Ishikawa (cell line): ENCODE measurements around the gene CDV3.

Experiments used
- CEBPB ChIP-seq: IDR thresholded peaks from 2 replicates; pipeline ENCODE4 v1.6.1; 2012
- CREB1 ChIP-seq: IDR thresholded peaks from 2 replicates; pipeline ENCODE4 v1.6.1; 2012; ENCODE audit warnings: low read depth
- EGR1 ChIP-seq: IDR thresholded peaks from 2 replicates; pipeline ENCODE4 v1.6.1; 2012
- EP300 ChIP-seq: IDR thresholded peaks from 2 replicates; pipeline ENCODE4 v1.6.1; 2012; ENCODE audit warnings: borderline replicate concordance
- FOXM1 ChIP-seq: IDR thresholded peaks from 2 replicates; pipeline ENCODE4 v1.6.1; 2012; ENCODE audit warnings: low read depth, borderline replicate concordance
- MAX ChIP-seq: IDR thresholded peaks from 2 replicates; pipeline ENCODE4 v1.6.1; 2012
- NFIC ChIP-seq: IDR thresholded peaks from 2 replicates; pipeline ENCODE4 v1.6.1; 2012
- RAD21 ChIP-seq: IDR thresholded peaks from 2 replicates; pipeline ENCODE4 v1.6.1; 2012; ENCODE audit warnings: low read depth
- REST ChIP-seq: IDR thresholded peaks from 2 replicates; pipeline ENCODE4 v1.6.1; 2012; ENCODE audit warnings: low read depth, mild to moderate bottlenecking
- TAF1 ChIP-seq: IDR thresholded peaks from 2 replicates; pipeline ENCODE4 v1.6.1; 2012; ENCODE audit warnings: low read depth, mild to moderate bottlenecking
- TCF12 ChIP-seq: IDR thresholded peaks from 2 replicates; pipeline ENCODE4 v1.6.1; 2012; ENCODE audit warnings: low read depth
- TEAD4 ChIP-seq: IDR thresholded peaks from 2 replicates; pipeline ENCODE4 v1.6.1; 2012
- YY1 ChIP-seq: IDR thresholded peaks from 2 replicates; pipeline ENCODE4 v1.6.1; 2012; ENCODE audit warnings: low read depth
- ZBTB7A ChIP-seq: IDR thresholded peaks from 2 replicates; pipeline ENCODE4 v1.6.1; 2012; ENCODE audit warnings: low read depth
- TF ChIP-seq, protein P1 (sequence below): IDR thresholded peaks from 2 replicates; pipeline ENCODE4 v1.6.1; 2012

CDV3 gene

GRCh38 chr3:133535971-133536881 is 37.3 kb upstream of the CDV3 start:
- no peak for TF ChIP-seq RAD21
- TF ChIP-seq EP300 = no peak
- TF ChIP-seq EGR1 = no peak
- TF ChIP-seq TCF12 = no peak
- TF ChIP-seq MAX = no peak
- peak; percentile 83 for TF ChIP-seq CEBPB
- no peak for TF ChIP-seq YY1
- no peak for TF ChIP-seq TEAD4
- peak; percentile 48 for TF ChIP-seq NFIC
- no peak for TF ChIP-seq FOXM1
- TF ChIP-seq CREB1 = no peak
- TF ChIP-seq TAF1 = no peak
- TF ChIP-seq, protein P1, sequence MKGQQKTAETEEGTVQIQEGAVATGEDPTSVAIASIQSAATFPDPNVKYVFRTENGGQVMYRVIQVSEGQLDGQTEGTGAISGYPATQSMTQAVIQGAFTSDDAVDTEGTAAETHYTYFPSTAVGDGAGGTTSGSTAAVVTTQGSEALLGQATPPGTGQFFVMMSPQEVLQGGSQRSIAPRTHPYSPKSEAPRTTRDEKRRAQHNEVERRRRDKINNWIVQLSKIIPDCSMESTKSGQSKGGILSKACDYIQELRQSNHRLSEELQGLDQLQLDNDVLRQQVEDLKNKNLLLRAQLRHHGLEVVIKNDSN = no peak

- TF ChIP-seq TEAD4 (no peak), TCF12 (no peak), EP300 (no peak), MAX (no peak), RAD21 (no peak), CEBPB (no peak), YY1 (no peak), EGR1 (no peak), TAF1 (no peak), CREB1 (no peak)
- TF ChIP-seq, protein P1 = no peak
Observed at GRCh38 chr3:133538154-133538553, 35.3 kb upstream of the CDV3 start.

DNA sequence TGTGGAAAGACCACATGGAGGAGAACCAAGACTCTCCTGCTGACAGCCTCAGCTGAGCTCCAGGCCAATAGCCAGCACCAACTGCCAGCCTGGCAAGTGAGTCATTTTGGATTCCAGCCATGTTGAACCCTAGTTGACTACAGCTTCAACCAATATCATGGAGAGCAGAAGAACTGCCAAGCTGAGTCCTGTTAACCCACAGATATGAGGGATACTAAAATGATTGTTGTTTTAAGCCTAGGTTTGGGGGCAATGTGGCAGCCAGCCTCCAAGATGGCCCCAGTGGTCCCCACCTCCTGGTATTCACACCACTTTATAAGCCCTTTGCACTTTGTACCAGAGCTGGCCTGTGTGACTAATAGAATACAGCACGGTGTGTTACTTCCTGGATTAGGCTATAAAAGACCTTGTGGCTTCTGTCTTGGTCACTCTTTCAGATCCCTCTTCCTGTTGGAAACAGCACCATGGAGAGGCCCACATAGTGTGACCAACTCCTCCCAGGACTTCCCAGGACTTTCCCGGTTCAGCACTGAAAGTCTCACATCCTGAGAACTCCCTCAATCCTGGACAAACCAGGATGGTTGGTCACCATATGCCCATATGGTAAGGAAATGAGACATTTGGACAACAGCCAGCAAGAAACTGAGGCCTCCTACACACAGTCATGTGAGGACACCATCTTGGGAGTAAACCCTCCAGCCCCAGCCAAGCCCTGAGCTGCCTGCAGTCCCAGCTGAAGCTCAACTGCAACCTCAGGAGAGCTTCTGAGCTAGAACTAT is 32.4 kb upstream of the CDV3 start:
- TF ChIP-seq NFIC (peak; percentile 27; the same call in 1 of the 2 replicates), REST (peak; percentile 29; the same call in 1 of the 2 replicates), TCF12 (no peak), TEAD4 (no peak)

DNA sequence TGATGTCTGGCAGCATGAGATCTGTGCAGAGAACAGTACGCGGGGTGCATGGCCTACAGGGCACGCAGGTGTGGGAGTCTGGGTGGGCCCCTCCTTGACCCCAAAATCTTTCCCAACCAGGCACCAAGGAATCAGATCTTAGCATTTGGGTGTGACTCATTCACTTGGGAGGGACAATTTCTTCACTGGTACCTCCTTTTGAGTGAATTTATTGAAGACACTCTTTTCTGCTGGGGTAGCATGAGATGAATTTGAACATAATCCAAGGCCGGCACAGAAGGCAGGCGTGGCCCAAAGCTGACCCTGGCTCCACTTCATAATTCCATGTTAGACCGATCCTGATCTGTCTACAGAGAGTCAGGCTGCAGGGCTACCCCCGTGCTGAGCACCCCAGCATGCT is 30.6 kb upstream of the CDV3 start:
- TF ChIP-seq REST = no peak

- peak; percentile 25; the same call in 1 of the 2 replicates for TF ChIP-seq TCF12
- TF ChIP-seq CEBPB = no peak
- TF ChIP-seq TAF1 = no peak
- TF ChIP-seq, protein P1 = 0 out of 2 replicates have a peak, but pooled peaks have one; percentile 5
- TF ChIP-seq YY1 = no peak
- TF ChIP-seq RAD21 = no peak
- peak; percentile 28; the same call in 1 of the 2 replicates for TF ChIP-seq NFIC
- TF ChIP-seq FOXM1 = no peak
- no peak; the same call in 1 of the 2 replicates for TF ChIP-seq EP300
- TF ChIP-seq REST = no peak
- peak; percentile 47; the same call in 1 of the 2 replicates for TF ChIP-seq TEAD4
- 0 out of 2 replicates have a peak, but pooled peaks have one; percentile 19 for TF ChIP-seq CREB1
- no peak for TF ChIP-seq ZBTB7A
- no peak for TF ChIP-seq EGR1
- TF ChIP-seq MAX = no peak
Observed at GRCh38 chr3:133547432-133548041, 25.9 kb upstream of the CDV3 start.
